ENCODE data around the gene TCF7.

TCF7 gene

DNA sequence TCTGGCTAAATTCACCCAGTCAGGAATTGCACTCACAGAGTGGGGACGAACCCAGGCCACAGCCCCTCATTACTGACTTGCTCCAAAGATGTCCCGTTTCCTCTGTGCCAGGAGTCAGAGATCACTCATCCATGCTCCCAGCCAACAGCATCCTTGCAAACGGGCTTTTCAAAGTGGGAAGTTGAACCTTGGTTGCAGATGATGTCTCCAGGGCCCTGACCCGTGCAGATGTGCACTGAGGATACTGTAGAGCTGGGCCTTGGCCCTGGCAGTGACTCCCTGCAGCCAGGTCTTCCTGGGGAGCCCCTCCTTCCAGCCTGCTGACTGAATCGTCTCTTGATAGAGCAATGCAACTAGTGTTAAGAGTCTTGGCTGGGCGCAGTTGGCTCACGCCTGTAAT lies 22.3 kb downstream of the TCF7 start:
- H3K4me3 ChIP-seq (ENCODE audit: low read length): no peak overlapping the region
- peaks cover 24% of the 10 kb centered on the region for H3K36me3 ChIP-seq (ENCODE audit: insufficient read depth, low read depth, low read length)
- H3K27ac ChIP-seq (ENCODE audit: low read length): no peak overlapping the region
- H3K27me3 ChIP-seq (ENCODE audit: insufficient read depth, low read length): no peaks in the 10 kb centered on the region
- peaks cover 12% of the 10 kb centered on the region; the same call in 1 of the 2 replicates for H3K4me1 ChIP-seq (ENCODE audit: insufficient read depth, low read length)
- H3K9ac ChIP-seq (ENCODE audit: low read depth, low read length): no peak overlapping the region
- H3K9me3 ChIP-seq (ENCODE audit: insufficient read depth, low read depth, low read length): no peaks in the 10 kb centered on the region

DNA sequence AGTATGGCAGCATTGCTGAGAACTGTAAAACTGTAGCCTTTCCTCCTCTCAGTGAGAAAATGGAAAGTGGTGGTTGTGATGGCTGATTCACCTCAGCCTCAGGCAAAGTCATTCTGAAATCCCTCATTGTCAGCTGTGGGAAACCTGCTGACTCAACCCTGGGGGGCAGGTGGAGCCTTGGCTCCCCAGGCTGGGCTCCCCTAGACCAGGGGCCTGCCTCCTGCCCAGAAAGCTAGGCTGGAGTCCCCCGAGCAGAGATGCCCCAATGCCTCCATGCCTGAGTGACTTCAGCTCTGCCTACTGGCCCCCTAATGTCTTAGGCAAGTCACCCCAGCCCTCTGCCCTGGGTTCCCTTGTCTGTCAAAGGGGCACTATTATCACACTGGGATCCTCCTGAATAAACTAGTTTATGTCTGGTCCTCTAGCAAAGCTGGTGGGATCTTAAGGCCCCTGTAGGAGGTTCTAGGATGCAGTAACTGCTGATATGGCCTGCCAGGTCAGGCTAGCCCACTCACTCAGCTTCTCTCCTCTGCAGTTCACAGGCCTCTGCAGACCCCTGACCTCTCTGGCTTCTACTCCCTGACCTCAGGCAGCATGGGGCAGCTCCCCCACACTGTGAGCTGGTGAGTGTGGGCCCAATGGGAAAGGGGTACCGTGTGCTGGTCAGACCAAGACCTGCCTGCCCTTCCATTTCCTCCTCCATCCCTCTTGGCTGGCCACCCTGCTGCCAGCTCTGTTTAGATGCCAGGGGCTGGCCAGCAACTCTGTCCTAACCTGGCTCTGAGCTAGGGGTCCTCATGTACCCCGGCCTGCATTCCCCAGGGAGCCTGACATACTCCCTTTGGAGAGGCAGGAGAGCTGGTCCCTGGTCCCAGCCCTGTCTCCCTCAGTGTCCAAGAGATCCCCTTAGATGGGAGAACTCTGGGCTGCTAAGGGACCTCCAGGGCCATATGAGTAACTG lies 24.2 kb downstream of the TCF7 start:
- Histone ChIP-seq H3K9me3 (ENCODE audit: insufficient read depth, low read depth, low read length) (no peaks in the 10 kb centered on the region), H3K27ac (ENCODE audit: low read length) (no peak overlapping the region), H3K4me1 (ENCODE audit: insufficient read depth, low read length) (0 out of 2 replicates have a peak, but pooled peaks cover 4% of the 10 kb centered on the region), H3K36me3 (ENCODE audit: insufficient read depth, low read depth, low read length) (peaks cover 34% of the 10 kb centered on the region), H3K9ac (ENCODE audit: low read depth, low read length) (no peak overlapping the region), H3K27me3 (ENCODE audit: insufficient read depth, low read length) (no peaks in the 10 kb centered on the region), H3K4me3 (ENCODE audit: low read length) (no peak overlapping the region)

DNA sequence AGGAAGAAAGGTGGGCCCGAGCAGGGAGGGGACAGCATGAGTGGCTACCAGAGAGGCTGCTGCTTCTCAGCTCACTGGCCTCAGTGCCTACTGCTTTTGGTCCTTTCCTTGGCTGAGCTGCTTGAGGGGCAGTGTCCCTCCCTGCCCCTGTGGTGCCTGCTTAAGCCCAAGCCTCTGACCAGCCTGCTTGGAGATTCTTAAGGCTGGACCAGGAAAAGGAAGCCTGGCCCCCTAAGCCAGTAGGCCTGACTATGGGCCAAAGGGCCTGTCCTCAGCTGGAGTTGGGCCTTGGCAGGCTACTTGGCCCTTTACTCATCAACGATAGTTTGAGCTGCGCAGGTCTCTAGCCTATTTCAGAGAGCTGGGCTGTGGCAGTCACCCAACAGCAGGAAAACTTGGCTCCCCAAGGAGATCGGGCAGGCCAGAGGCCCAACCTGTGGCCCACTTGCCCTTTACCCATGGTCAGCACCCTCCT lies 24.9 kb downstream of the TCF7 start:
- no peak overlapping the region for H3K4me3 ChIP-seq (ENCODE audit: low read length)
- H3K27ac ChIP-seq (ENCODE audit: low read length): no peak overlapping the region
- no peak overlapping the region for H3K9ac ChIP-seq (ENCODE audit: low read depth, low read length)
- 0 out of 2 replicates have a peak, but pooled peaks cover 4% of the 10 kb centered on the region for H3K4me1 ChIP-seq (ENCODE audit: insufficient read depth, low read length)
- H3K27me3 ChIP-seq (ENCODE audit: insufficient read depth, low read length): no peaks in the 10 kb centered on the region
- no peaks in the 10 kb centered on the region for H3K9me3 ChIP-seq (ENCODE audit: insufficient read depth, low read depth, low read length)
- H3K36me3 ChIP-seq (ENCODE audit: insufficient read depth, low read depth, low read length): peaks cover 40% of the 10 kb centered on the region

DNA sequence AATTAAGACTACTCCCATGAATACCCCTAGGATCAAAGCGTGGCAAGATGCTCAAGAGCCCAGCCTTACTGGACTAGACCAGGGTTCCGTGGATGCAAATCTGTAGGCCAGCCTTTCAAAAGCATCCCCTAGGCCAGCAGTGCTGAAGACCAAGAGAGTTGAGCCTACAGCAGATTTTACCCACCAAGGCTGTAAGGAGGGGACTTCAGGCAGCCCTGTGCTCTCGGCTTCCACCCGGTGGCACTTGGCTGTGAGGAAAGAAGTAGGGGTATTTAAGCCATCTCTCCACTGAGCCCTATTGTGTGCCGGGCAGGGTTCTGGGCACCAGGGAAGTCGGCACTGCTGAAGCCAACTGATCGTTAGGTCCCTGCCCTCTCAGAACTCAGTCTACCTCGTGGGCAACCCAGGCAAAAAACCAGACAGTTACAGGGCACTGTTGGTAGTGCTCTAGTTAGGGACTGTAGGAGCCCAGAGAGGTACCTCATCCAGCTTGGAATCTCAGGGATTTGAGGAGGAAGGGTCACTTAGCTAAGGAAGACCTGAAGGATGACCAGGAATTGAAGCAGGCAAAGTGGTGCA lies 25.5 kb downstream of the TCF7 start:
- peaks cover 40% of the 10 kb centered on the region for H3K36me3 ChIP-seq (ENCODE audit: insufficient read depth, low read depth, low read length)
- H3K9me3 ChIP-seq (ENCODE audit: insufficient read depth, low read depth, low read length): no peaks in the 10 kb centered on the region
- 0 out of 2 replicates have a peak, but pooled peaks cover 4% of the 10 kb centered on the region for H3K4me1 ChIP-seq (ENCODE audit: insufficient read depth, low read length)
- no peak overlapping the region for H3K9ac ChIP-seq (ENCODE audit: low read depth, low read length)
- no peak overlapping the region for H3K27ac ChIP-seq (ENCODE audit: low read length)
- no peak overlapping the region for H3K4me3 ChIP-seq (ENCODE audit: low read length)
- no peaks in the 10 kb centered on the region for H3K27me3 ChIP-seq (ENCODE audit: insufficient read depth, low read length)

DNA sequence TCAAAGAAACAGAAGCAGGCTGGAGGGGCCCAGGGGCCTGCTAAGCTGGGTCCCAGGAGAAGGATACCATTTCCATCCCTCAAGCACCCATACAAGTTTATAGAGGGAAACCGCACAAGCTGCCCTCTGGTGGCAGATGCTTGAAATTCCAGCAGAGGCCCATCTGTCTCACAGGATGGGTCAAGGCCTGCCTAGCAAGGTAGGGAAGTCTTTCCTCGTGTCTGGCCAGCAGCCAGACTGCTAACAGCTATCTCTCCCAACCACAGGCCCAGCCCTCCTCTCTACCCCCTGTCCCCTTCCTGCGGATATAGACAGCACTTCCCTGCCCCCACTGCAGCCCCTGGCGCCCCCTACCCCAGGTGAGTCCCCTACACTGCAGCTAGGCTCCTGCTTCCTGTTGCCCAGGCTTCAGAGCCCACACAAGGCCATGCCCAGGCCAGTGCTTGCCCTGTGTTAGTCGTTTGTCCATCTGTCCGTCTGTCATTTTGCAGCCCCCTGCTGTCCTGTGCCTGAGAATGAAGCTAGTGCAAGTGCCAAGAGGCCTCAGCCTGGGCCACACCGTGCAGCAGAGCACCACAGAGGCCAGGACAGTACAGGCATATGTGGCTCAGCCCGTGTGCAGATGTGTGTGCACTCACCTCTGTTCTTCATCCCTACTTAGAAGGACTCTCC lies 26.2 kb downstream of the TCF7 start:
- no peaks in the 10 kb centered on the region for H3K27me3 ChIP-seq (ENCODE audit: insufficient read depth, low read length)
- no peak overlapping the region for H3K4me3 ChIP-seq (ENCODE audit: low read length)
- 0 out of 2 replicates have a peak, but pooled peaks cover 4% of the 10 kb centered on the region for H3K4me1 ChIP-seq (ENCODE audit: insufficient read depth, low read length)
- no peak overlapping the region for H3K9ac ChIP-seq (ENCODE audit: low read depth, low read length)
- peaks cover 45% of the 10 kb centered on the region for H3K36me3 ChIP-seq (ENCODE audit: insufficient read depth, low read depth, low read length)
- no peaks in the 10 kb centered on the region for H3K9me3 ChIP-seq (ENCODE audit: insufficient read depth, low read depth, low read length)
- no peak overlapping the region for H3K27ac ChIP-seq (ENCODE audit: low read length)

DNA sequence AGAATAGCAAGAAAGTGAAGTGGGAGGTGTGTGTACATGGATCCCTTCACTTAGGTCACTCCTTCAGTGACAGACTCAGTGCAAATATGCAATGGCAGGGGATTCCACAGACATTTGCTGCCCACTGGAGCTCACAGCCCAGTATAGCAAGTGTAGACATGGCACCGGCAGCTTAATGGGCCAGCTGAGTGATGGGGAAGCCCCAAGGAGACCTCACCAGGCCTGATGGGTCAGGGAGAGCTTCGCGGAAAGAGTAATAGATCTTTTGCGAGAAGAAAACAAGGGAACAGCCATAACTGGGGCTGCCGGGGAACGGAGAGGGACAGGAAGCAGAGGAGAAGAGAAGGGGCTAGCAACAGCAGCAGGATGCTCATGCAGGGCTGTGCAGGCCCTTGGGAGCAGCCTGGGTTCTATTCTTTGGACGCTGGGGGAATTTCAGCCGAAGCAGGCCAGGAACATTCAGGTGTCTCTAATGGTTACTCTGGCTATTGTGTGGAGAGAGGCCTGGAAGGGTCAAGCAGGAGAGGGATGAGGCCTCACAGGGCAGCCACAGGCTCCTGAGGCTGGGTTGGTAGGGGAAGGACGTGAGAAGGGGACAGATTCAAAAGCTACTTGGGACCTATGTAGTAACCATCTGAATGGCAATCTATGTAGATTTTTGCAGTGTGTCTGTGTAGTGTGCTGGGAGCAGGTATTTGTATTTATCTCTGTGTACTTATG lies 27.0 kb downstream of the TCF7 start:
- no peak overlapping the region for H3K4me3 ChIP-seq (ENCODE audit: low read length)
- no peaks in the 10 kb centered on the region for H3K27me3 ChIP-seq (ENCODE audit: insufficient read depth, low read length)
- no peak overlapping the region for H3K9ac ChIP-seq (ENCODE audit: low read depth, low read length)
- no peak overlapping the region for H3K27ac ChIP-seq (ENCODE audit: low read length)
- H3K36me3 ChIP-seq (ENCODE audit: insufficient read depth, low read depth, low read length): peaks cover 51% of the 10 kb centered on the region
- H3K4me1 ChIP-seq (ENCODE audit: insufficient read depth, low read length): 0 out of 2 replicates have a peak, but pooled peaks cover 4% of the 10 kb centered on the region
- no peaks in the 10 kb centered on the region for H3K9me3 ChIP-seq (ENCODE audit: insufficient read depth, low read depth, low read length)

DNA sequence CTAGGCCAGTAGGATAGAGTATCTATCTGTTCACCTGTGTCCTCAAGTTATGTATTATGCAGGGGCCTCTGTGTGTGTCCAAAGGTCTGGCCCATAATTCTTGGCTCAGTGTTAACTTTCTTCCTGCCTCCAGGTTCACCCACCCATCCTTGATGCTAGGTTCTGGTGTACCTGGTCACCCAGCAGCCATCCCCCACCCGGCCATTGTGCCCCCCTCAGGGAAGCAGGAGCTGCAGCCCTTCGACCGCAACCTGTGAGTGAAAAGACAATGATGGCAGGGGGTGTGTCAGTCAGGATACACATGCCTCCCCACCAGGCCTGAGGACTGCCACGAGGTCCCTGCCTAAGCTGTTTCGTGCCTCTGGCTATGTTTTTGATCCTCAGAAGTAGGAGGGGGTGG lies 27.6 kb downstream of the TCF7 start:
- Histone ChIP-seq H3K27ac (ENCODE audit: low read length) (no peak overlapping the region), H3K4me1 (ENCODE audit: insufficient read depth, low read length) (0 out of 2 replicates have a peak, but pooled peaks cover 4% of the 10 kb centered on the region)

DNA sequence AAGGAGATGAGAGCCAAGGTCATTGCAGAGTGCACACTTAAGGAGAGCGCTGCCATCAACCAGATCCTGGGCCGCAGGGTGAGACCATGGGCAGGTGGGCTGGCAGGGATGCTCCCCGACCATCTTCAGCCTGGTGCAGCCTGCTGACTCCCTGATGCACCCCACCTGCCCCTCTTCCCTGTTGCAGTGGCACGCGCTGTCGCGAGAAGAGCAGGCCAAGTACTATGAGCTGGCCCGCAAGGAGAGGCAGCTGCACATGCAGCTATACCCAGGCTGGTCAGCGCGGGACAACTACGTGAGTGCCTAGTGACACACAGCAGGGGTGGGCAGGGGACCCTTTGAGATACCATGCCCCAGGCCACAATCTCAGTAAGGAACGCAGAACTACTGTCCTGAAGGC lies 28.3 kb downstream of the TCF7 start:
- H3K9ac ChIP-seq (ENCODE audit: low read depth, low read length): no peak overlapping the region
- peaks cover 59% of the 10 kb centered on the region for H3K36me3 ChIP-seq (ENCODE audit: insufficient read depth, low read depth, low read length)

More for the DNA sequence above, 27.6 kb downstream of the TCF7 start:
- Histone ChIP-seq H3K4me3 (ENCODE audit: low read length) (no peak overlapping the region), H3K36me3 (ENCODE audit: insufficient read depth, low read depth, low read length) (peaks cover 54% of the 10 kb centered on the region), H3K27me3 (ENCODE audit: insufficient read depth, low read length) (no peaks in the 10 kb centered on the region), H3K9ac (ENCODE audit: low read depth, low read length) (no peak overlapping the region), H3K9me3 (ENCODE audit: insufficient read depth, low read depth, low read length) (no peaks in the 10 kb centered on the region)

DNA sequence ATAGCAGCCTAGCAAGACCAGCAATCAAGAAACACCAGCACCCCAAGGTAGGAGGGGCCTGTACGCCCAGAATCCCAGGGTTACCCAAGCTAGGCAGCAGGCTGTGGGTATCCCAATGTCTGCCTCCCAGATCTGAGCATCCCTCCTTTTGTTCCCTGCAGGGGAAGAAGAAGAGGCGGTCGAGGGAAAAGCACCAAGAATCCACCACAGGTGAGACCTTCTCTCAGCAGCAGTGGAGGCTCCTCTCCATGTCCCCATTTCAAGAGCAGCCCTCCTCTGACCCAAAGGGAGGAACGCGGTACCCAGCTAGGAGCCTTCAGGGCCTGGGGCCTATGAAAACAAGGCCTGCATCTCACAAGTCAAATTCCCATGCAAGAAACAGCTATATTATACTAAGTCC lies 28.9 kb downstream of the TCF7 start:
- H3K27me3 ChIP-seq (ENCODE audit: insufficient read depth, low read length): no peaks in the 10 kb centered on the region
- no peaks in the 10 kb centered on the region for H3K4me1 ChIP-seq (ENCODE audit: insufficient read depth, low read length)
- no peaks in the 10 kb centered on the region for H3K9me3 ChIP-seq (ENCODE audit: insufficient read depth, low read depth, low read length)
- no peak overlapping the region for H3K4me3 ChIP-seq (ENCODE audit: low read length)
- no peak overlapping the region for H3K9ac ChIP-seq (ENCODE audit: low read depth, low read length)
- H3K27ac ChIP-seq (ENCODE audit: low read length): no peak overlapping the region
- peaks cover 62% of the 10 kb centered on the region for H3K36me3 ChIP-seq (ENCODE audit: insufficient read depth, low read depth, low read length)

More for the DNA sequence above, 28.3 kb downstream of the TCF7 start:
- no peak overlapping the region for H3K4me3 ChIP-seq (ENCODE audit: low read length)
- no peaks in the 10 kb centered on the region for H3K27me3 ChIP-seq (ENCODE audit: insufficient read depth, low read length)
- H3K9me3 ChIP-seq (ENCODE audit: insufficient read depth, low read depth, low read length): no peaks in the 10 kb centered on the region
- no peak overlapping the region for H3K27ac ChIP-seq (ENCODE audit: low read length)
- H3K4me1 ChIP-seq (ENCODE audit: insufficient read depth, low read length): no peaks in the 10 kb centered on the region

DNA sequence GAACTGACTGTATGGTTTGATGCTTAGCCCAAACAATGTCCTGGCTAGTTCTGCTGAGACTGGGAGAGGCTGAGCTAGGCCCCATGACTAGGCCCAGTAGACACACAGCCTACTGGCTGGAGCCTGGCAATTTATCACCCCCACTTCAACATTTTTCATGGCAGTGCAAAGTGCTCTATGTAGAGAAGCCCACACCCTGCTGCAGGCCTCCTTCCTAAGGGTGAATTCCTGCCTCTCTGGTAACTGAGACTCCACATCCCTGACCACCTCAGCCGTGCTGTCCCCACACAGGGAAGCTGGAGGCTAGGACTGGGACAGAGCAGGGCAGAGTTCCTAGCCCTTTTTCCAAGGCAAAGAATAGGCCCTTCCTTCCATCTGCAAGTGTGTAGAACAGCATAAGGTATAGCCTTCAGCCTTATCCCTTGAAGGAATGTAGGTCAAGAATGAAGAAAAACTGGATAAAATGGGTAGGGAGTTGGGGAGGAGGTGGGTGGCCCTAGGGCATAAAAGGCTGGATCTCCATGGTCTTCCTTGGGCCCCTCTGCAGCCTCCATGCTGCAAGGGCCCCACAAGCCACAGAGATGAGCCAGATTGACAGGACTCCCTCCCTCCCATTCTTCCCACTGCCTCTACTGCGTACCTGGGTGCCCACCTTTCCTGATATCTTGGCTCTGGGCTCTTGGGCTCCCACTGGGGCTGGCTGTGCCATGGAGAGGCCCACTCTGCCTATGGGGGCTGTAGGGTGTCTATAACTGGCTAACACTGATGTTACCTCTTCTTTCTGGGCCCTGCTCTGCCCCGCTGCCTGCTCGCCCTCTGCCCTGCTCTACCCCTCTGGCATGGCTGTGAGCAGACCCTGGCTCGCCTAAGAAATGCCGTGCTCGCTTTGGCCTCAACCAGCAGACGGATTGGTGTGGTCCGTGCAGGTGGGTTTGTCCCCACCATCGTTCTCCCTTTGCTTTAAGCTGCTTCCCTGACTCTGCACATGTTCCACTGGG lies 29.8 kb downstream of the TCF7 start:
- Histone ChIP-seq H3K27ac (ENCODE audit: low read length) (no peak overlapping the region), H3K4me1 (ENCODE audit: insufficient read depth, low read length) (no peaks in the 10 kb centered on the region), H3K36me3 (ENCODE audit: insufficient read depth, low read depth, low read length) (peaks cover 67% of the 10 kb centered on the region)

More for the DNA sequence above, 29.8 kb downstream of the TCF7 start:
- Histone ChIP-seq H3K4me3 (ENCODE audit: low read length) (no peak overlapping the region), H3K27me3 (ENCODE audit: insufficient read depth, low read length) (no peaks in the 10 kb centered on the region), H3K9me3 (ENCODE audit: insufficient read depth, low read depth, low read length) (no peaks in the 10 kb centered on the region), H3K9ac (ENCODE audit: low read depth, low read length) (no peak overlapping the region)

Measured in iPS-20b (cell line).